G401 (cell line): ENCODE data around the gene SLX4IP. TPM values are rescaled to one million over a fixed set of nuclear protein-coding genes. Genes with fewer than 3 reads are reported as not detected.

Source experiments
- DNase-seq: peaks from one replicate; pipeline ENCODE4 v3.0.0-alpha.2; 2015; ENCODE audit warnings: low spot score
- in situ Hi-C: cut with HindIII; loops from 2 replicates; pipeline ENCODE4 v1.10.0; 2016; ENCODE audit warnings: low sequenced_read_pairs, mixed read lengths
- total RNA-seq: library from RNA; depleted of rRNA; stranded (reverse); fragments of >200 nt; shearing (Covaris generic); gene quantifications from 2 replicates; pipeline ENCODE4 v1.2.3, GENCODE V29; 2014; rRNA removed

Gene SLX4IP
- total RNA-seq, 1 experiment from 2014 or later: 2.7 TPM

GRCh38 chr20:10673842-10674683, 239.0 kb downstream of the SLX4IP start, which contains the start of gene JAG1:
Gene JAG1 (minus strand): TSS chr20:10673999. CDS start chr20:10673530, 469 bp downstream.
- peak; percentile 59 for DNase-seq
- in situ Hi-C loops: no loop called here

GRCh38 chr20:10674684-10675449, 239.8 kb downstream of the SLX4IP start:
- in situ Hi-C loops: no loop called here

GRCh38 chr20:10675450-10675848, 240.3 kb downstream of the SLX4IP start:
- in situ Hi-C loops: no loop called here
- DNase-seq: no peak

More at GRCh38 chr20:10674684-10675449, 239.8 kb downstream of the SLX4IP start:
- no peak for DNase-seq

GRCh38 chr20:10676518-10676917, 241.4 kb downstream of the SLX4IP start:
- no peak for DNase-seq
- in situ Hi-C loops: no loop called here

Other genes starting within 250 kb of the SLX4IP start
- gene SNAP25, start 216.5 kb upstream of the SLX4IP start, total RNA-seq: not detected in 2 replicates
- gene MKKS, start 1.1 kb upstream of the SLX4IP start, total RNA-seq: 8.8 and 9.2 TPM in 2 replicates
- 0.06 TPM in 1 of 2 replicates, not detected in the other for gene JAG1, start 238.7 kb downstream of the SLX4IP start, total RNA-seq